NCI-H187 treated with DMSO at 0.1 percent for 48 hours (cell line): ENCODE results near the gene PRR18.

Source experiments
- DNase-seq: peaks from one replicate; lab custom pipeline; 2025; lab: John Stamatoyannopoulos, UW

PRR18 gene

GRCh38 chr6:166274739-166275370 is 33.3 kb downstream of the PRR18 start:
- no peak for DNase-seq

GRCh38 chr6:166274163-166274562 is 34.0 kb downstream of the PRR18 start:
- no peak for DNase-seq

GRCh38 chr6:166271376-166271765 is 36.8 kb downstream of the PRR18 start:
- no peak for DNase-seq

GRCh38 chr6:166270706-166271375 is 37.4 kb downstream of the PRR18 start:
- no peak for DNase-seq

- no peak for DNase-seq
Observed at GRCh38 chr6:166269301-166270039, 38.7 kb downstream of the PRR18 start.

GRCh38 chr6:166268431-166268830 is 39.8 kb downstream of the PRR18 start:
- DNase-seq, result no peak

GRCh38 chr6:166267526-166267925 is 40.7 kb downstream of the PRR18 start:
- DNase-seq, result no peak

- no peak for DNase-seq
Observed at GRCh38 chr6:166266336-166266735, 41.9 kb downstream of the PRR18 start.

- no peak for DNase-seq
Observed at GRCh38 chr6:166262743-166263515, 45.3 kb downstream of the PRR18 start.

GRCh38 chr6:166259296-166259977 is 48.8 kb downstream of the PRR18 start:
- DNase-seq, result no peak

- no peak for DNase-seq
Observed at GRCh38 chr6:166258854-166259276, 49.3 kb downstream of the PRR18 start.

- DNase-seq, result no peak
Observed at GRCh38 chr6:166257911-166258318, 50.3 kb downstream of the PRR18 start.
